D721Med (cell line): ENCODE data around the gene ABCB4.

ENCODE experiments used
- DNase-seq: peaks from one replicate; pipeline ENCODE4 v3.0.0; 2011; ENCODE audit warnings: low spot score; ENCODE audit not compliant: insufficient read length
- FAIRE-seq: peaks from 2 replicates; lab custom pipeline; 2011; peaks lifted over from hg19 to GRCh38; lab: Jason Lieb, UNC
- TF ChIP-seq, protein P1 (sequence below): IDR thresholded peaks from 2 replicates; pipeline ENCODE4 v1.5.1; 2012; ENCODE audit warnings: mild to moderate bottlenecking, control low read depth; ENCODE audit not compliant: insufficient read depth; ENCODE audit errors: missing control alignments

ABCB4 gene

DNA sequence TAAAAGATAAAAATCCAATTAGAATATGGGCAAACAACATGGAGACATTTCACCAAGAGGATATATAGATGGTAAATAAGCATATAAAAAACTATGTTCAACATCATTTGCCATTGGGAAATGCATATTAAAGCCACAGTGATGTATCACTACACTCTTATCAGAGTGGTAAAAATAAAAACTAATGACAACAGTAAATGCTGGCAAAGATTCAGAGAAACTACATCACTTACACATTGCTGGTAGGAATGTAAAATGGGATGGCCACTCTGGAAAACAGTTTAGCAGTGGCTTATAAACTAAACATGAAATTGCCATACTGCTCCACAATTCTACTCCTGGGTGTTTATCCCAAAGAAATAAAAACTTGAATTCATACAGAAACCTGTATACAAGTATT is 70.8 kb downstream of the ABCB4 start:
- TF ChIP-seq, protein P1, sequence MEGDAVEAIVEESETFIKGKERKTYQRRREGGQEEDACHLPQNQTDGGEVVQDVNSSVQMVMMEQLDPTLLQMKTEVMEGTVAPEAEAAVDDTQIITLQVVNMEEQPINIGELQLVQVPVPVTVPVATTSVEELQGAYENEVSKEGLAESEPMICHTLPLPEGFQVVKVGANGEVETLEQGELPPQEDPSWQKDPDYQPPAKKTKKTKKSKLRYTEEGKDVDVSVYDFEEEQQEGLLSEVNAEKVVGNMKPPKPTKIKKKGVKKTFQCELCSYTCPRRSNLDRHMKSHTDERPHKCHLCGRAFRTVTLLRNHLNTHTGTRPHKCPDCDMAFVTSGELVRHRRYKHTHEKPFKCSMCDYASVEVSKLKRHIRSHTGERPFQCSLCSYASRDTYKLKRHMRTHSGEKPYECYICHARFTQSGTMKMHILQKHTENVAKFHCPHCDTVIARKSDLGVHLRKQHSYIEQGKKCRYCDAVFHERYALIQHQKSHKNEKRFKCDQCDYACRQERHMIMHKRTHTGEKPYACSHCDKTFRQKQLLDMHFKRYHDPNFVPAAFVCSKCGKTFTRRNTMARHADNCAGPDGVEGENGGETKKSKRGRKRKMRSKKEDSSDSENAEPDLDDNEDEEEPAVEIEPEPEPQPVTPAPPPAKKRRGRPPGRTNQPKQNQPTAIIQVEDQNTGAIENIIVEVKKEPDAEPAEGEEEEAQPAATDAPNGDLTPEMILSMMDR: no peak
- DNase-seq (no peak), FAIRE-seq (no peak)

DNA sequence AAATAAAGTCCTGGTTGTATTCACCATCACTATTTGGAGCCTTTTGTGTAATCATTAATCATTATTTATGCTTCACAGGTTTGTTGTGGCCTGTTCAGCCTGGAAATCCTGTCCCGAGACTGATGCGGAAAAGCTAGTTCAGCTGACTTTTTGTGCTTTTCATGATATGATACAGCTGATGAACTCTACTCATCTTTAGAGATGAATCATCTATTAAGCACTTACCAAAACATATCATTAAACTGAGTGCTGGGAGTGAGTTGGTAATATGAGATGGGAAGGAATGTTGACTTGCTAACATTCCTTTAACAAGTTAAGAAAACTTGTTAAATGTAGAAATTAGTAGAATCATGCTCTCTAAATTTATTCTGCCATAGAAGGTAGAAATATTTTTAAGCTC is 77.0 kb downstream of the ABCB4 start:
- FAIRE-seq (no peak), DNase-seq (no peak)
- TF ChIP-seq, protein P1: no peak

DNA sequence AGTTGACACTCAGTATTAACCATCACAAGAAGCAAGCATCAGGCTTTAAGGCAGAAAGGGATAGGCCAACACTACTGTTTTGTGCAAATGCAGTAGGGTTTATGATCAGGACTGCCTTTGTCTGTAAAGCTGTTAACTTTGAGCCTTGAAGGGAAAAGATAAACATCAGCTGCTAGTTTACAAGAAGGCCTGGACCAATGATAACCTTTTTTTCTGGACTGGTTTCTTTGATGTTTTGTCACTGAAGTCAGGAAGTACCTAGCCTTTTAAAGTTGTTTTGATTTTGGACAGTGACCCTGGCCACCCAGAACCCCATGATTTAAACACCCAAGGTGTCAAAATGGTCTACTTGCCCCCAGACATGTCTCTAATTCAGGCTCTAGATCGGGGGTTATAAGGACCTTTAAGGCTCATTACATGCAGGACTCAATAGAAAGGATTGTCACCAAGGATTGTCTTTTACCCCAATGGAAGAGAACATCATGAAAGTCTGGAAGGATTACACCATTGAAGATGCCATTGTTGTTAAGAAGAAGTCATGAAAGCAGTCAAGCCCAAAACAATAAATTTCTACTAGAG is 79.9 kb downstream of the ABCB4 start:
- FAIRE-seq: no peak
- TF ChIP-seq, protein P1: no peak
- no peak for DNase-seq

DNA sequence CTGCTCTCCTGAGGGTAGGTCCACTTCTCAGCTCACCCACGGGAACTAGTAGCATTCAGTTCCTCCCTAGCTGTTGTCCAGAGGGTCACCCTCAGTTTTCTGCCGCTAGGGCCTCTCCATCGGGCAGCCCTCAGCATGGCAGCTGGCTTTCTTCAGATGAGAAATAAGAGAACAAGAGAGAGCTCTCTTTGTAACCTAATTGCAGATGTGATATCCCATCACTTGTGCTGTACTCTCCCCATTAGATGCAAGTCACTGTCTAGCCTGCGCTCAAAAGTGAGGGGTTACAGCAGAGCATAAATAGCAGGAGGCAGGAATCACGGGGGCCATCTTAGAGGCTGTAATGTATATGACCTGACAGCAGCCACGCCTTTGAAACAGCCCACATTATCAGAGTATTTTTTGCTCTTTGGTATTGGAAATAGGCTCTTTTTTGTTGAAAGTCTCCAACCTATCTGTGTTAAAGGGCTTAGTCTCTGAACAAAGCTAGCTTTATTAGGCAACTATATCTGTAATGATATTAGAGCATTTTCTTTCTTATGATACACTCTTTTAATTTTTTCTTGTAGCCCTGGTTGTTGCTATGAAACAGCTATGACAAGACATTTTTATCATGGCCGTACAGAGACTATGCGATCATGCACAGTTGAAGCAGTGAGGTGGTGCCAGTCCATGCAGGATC is 84.3 kb downstream of the ABCB4 start:
- TF ChIP-seq, protein P1: no peak
- FAIRE-seq (no peak), DNase-seq (no peak)

DNA sequence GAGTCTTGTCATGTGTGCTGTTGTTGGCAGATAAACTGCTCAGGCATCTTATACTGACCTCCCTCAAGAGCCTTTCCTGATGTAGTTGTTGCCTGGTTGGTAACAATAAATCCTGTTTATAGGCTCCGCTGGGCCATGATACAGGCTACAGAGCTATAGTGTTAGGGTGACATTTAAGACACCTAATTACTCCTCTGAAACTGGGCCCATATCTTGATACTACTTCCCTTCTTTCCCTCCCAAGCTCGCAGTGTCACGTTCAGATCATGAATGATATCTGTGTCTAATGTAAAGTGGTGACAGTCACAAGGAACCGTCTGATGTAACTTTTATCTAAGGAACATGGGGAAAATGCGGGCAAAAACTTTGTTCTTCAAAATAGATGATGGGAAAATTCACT is 94.6 kb downstream of the ABCB4 start:
- FAIRE-seq: no peak
- no peak for DNase-seq
- TF ChIP-seq, protein P1: no peak

DNA sequence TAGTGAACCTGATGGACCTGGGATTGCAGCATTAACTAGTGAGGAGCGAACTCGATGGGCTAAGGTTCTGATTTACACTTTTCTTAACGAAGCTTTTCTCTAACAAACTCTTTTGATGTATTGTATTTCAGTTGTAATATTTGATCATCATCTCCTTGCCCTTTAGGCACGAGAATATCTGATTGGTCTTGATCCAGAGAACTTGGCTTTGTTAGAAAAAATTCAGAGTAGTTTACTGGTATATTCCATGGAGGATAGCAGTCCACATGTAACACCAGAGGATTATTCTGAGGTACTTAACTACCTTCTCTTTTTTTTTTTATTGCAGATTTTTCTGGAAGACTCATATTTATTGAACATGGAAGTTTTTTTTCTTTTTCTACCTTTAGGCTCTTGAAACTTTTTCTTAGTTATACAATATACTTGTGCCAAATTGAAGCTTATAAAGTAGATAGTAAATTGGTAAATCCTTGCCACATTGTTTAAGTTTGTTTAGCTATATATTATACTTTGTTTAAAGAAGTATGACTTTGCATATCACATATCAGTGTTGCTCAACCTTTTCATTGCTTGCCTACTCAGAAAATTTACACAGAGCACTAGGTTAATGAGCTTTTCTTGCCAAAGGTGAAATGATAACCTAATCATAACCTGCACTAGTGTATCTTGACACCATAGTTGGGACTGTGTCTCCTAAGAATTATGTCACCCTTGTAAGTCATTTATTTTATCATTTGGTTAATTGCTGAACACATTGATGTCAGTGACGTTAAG is 99.6 kb downstream of the ABCB4 start:
- DNase-seq (no peak), FAIRE-seq (no peak)
- TF ChIP-seq, protein P1: no peak
